ENCODE measurements around the gene TSGA10.
"Not testable (repeated sequence)": the region's sequence is repeated elsewhere in the genome, so short reads cannot be mapped to it uniquely, and the experiment has no call there.

The TSGA10 gene, protein sequence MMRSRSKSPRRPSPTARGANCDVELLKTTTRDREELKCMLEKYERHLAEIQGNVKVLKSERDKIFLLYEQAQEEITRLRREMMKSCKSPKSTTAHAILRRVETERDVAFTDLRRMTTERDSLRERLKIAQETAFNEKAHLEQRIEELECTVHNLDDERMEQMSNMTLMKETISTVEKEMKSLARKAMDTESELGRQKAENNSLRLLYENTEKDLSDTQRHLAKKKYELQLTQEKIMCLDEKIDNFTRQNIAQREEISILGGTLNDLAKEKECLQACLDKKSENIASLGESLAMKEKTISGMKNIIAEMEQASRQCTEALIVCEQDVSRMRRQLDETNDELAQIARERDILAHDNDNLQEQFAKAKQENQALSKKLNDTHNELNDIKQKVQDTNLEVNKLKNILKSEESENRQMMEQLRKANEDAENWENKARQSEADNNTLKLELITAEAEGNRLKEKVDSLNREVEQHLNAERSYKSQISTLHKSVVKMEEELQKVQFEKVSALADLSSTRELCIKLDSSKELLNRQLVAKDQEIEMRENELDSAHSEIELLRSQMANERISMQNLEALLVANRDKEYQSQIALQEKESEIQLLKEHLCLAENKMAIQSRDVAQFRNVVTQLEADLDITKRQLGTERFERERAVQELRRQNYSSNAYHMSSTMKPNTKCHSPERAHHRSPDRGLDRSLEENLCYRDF

DNA sequence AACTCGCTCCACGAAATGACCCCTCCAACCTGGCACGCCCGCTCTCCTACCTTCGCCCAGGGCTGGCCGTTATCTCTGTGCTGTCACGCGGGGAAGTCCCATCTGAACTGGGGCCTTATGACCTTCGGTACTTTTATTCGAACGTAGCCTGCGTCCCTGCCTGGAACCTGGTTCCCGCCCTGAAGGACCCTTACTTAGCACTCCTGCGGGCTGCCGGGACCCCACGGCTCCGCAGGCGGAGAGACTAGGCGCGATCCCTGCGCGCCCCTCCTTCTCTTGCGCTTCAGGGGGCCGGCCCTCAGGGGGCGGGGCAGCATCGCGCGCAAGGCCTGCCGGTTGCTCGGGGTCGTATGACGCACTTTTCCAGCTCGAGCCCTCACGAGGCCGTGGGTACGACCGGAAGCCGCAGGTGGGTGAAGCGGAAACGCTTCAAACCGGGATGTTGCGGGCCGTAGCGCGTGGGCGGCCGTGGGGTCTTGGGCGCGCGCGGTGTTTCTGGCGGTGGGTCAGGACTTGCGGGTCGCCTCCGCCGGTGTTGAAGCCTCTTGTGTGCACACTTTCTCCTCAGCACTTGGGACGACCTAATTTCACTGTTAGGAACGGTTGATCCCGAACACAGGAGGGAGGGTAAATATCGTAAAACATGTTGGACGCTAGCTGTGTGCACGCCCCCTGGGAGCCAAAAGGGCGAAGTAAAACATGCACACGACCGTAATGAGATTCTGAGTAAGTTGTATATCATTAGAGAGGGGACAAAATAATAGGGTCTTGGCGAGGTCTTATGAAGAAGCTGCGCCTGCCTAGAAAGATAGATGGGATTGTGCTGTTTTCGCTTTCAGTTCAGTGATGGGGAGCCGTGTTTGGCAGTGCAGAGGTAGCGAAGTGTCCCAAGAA is at the start of gene TSGA10, which contains the start of gene LIPT1:
TSS of gene TSGA10 (minus strand) at position 300 of the 894 bp plus-strand sequence. CDS start 45,503 bp downstream, outside the sequence.
TSS of gene LIPT1 (plus strand) at position 325 of the 894 bp plus-strand sequence. CDS start 6,991 bp downstream, outside the sequence.
- DNase-seq (ENCODE audit: low read depth): peak; percentile 90

- DNase-seq (ENCODE audit: low read depth): no peak
Observed at GRCh38 chr2:99201959-99202678, 47.4 kb upstream of the TSGA10 start.

GRCh38 chr2:99200076-99200800 is 45.5 kb upstream of the TSGA10 start:
- no peak for DNase-seq (ENCODE audit: low read depth)

DNA sequence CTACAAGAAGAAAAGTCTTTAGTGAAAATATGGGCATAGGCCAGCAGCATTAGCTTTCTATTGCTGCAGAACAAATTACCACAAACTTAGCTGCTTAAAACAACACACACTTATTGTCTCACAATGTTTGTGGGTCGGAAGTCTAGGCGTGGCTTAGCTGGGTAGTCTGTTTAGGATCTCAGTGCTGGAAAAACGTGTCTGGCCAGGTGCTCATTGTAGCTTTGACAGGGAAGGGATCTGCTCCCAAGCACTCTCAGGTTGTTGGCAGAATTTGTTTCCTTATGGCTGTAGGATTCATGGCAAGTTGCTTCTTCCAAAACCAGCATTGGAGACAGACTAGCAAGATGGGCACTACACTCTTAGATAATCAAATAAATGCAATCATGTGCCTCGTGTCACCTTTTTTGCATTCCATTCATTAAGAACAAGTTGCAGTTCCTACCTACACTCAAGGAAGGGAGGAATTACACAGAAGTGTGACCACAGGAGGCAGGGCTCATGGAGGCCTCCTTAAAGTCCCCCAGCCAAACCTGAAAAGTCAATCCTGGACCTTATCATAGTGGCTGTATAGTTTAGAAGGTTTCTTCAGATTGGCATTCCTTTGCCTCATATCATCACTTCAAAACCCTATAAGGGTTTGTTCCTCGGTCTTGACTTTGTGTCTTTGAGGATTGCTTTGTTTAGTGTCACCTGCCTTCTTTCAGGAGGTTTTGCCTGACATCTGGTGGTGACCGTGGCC is 43.5 kb upstream of the TSGA10 start:
- no peak for DNase-seq (ENCODE audit: low read depth)

- not testable (repeated sequence) for DNase-seq (ENCODE audit: low read depth)
Observed at GRCh38 chr2:99192364-99192763, 37.6 kb upstream of the TSGA10 start.

DNA sequence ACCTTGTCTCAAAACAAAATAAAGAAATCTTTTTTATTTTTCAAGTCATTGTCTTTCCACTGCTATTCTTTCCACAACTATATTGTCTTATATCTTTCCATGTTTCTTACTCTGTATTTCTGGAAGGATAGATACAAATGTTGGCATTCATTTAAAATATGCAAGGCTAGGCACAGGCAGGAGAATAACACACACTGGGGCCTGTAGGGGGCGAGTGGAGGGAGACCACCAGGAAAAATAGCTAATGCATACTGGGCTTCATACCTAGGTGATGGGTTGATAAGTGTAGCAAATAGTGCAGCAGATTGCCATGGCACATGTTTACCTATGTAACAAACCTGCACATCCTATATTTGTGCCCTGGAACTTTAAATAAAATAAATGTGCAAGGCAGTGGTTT is 35.8 kb upstream of the TSGA10 start:
- no peak for DNase-seq (ENCODE audit: low read depth)

DNA sequence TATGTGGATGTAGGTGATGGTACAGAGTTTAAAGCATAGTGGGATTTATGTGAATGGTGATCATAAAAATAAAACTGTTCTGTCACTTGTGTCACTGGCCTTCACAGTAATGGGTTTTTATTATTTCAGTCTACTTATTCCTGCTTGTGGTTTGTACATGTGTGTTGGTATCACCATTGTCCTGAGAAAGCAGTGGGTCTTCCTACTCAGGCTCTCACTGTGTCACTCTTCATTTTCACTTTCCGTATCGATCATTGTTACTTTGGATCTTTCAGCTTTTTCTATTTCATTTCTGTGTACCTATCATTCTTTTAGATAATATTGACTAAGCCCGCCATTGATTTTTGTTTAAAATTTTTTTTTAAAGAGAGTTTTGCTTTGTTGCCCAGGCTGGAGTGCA is 33.6 kb upstream of the TSGA10 start:
- no peak for DNase-seq (ENCODE audit: low read depth)

DNA sequence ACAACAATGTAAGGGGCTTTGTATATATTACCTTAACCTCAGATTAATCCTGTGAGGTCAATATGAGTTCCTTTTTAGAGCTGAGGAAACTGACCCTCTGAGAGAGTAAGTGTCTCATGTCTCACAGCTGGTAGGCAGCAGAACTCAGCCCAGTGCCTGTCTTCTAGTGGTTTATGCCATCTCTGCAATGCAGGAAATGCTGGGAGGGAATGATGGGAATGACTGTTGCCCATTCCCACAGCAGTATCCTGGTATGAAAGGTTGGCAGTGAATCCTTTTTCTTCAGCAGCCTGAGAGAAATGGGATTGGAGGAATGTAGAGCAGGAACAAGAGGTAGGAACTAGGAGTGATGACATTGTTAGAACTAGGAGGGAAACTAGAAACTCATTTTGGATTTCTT is 32.3 kb upstream of the TSGA10 start:
- DNase-seq (ENCODE audit: low read depth): no peak

- no peak for DNase-seq (ENCODE audit: low read depth)
Observed at GRCh38 chr2:99184811-99185210, 30.1 kb upstream of the TSGA10 start.

DNA sequence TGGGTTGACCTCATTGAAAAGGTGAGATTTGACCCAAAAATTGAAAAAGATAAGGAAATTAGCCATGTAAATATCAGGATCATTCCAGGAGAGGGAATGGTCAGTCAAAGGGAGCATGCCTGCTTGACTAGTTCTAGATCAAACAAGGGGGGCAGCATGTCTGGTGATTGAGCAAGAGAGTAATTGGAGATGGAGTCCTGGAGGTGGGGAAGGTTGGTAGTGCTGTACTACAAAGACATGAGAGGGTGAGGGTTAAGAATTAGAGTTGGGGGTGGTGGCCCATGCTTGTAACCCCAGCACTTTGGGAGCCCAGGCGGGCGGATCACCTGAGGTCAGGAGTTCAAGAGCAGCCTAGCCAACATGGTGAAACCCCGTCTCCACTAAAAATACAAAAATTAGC is 28.3 kb upstream of the TSGA10 start:
- DNase-seq (ENCODE audit: low read depth): no peak

- DNase-seq (ENCODE audit: low read depth): no peak
Observed at GRCh38 chr2:99181624-99182000, 26.9 kb upstream of the TSGA10 start.

DNA sequence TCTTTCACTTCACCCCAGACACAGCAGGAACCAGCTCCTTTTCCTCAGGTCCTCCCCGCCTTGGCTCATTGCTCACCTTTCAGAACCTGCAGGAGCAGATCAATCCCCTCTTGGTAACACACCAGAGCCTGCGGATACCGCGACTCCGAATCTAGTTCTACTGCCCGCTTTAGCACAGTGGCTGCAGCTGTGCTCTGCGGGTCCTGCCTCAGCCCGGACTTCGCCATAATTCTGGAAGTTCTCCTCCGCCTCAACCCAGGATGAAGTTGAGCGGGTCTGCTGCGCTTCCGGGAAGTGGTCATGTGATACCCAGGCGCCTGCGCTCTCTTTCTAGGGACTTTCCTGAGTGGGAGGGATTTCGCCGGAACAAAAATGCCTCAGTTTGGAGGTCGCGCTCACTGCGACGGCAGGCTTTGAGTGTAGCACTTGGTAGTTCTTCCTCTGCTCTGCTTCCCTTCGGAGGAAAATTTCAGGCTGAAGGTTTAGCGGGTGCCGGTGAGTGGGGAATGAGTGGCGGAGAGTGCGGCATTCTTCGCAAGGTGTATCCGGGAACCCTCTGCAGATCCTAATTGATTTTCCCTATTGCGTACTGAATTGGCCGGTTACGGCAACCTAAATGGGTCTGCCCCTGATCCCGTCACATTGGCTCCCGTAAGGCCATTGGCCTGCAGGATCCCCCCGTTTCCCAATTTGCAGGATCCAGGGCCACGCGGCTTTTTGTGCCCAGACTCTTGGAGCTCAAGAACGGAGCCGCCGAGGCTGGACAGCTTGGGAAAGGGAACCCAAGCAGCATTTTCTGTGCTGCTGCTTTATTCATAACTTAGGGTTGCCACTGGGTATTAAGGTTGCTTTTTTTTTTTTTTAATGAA is 26.2 kb upstream of the TSGA10 start, which contains the start of the genes MITD1 and MRPL30:
TSS of gene MITD1 (minus strand) at position 304 of the 869 bp plus-strand sequence. CDS start at position 227, 77 bp downstream.
TSS of gene MRPL30 (plus strand) at position 430 of the 869 bp plus-strand sequence. CDS start 5,020 bp downstream, outside the sequence.
- peak; percentile 84 for DNase-seq (ENCODE audit: low read depth)

- DNase-seq (ENCODE audit: low read depth): no peak
Observed at GRCh38 chr2:99171377-99172140, 16.8 kb upstream of the TSGA10 start.

DNA sequence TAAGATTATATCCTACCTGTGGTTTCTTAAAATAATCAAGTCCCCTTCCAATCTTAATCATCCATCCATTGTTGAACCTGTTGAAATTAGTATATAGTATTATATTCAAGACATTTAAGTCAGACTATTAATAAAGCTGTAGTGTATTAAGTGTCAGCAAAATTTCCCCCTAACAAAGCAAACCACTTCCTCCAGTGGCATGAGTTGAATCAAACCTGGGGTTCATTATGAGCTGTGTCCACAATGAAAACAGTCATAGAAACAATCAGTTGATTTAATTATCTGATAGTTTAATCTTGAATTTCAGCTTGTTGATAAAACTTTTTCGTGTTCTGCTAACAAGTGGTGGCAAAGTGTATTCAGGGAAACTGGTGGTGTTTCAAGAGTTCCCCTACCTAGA is 14.8 kb upstream of the TSGA10 start:
- no peak for DNase-seq (ENCODE audit: low read depth)

DNA sequence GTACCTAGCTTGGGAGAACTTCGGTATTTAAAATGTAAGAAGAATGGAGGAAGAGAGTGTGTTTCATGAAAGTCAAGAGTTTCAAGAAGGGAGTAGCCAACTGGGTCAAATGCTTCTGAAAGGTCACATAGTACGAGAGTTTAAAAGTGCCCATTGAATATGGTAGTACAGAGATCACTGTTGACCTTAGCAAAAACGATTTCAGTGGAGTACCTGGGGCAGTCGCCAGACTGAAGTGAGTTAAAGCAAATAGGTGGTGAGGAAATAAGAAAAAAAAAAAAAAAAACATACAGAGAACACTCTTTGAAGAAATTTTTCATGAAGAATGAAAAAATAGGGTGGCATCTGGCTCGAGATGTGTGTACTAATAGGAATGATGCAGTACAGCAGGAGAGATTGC is 11.5 kb upstream of the TSGA10 start:
- DNase-seq (ENCODE audit: low read depth): no peak

- no peak for DNase-seq (ENCODE audit: low read depth)
Observed at GRCh38 chr2:99159594-99159993, 4.9 kb upstream of the TSGA10 start.

DNA sequence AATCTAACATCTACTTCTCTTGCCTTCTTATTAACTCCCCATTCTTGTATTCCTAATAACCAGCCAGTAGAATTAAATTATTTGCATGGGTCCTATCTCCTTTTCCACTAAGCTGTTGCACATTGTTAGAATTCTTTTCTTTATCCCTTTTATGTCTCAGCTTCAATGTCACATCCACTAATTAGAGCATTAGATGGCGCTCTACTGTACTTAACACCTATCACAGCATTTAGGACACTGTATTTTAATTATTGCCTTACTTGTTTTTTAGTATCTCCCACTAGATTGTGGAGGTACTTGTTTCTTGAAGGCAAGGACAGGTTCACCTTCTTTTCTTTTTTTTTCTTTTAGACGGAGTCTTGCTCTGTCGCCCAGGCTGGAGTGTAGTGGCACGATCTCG is 3.9 kb upstream of the TSGA10 start:
- no peak for DNase-seq (ENCODE audit: low read depth)

DNA sequence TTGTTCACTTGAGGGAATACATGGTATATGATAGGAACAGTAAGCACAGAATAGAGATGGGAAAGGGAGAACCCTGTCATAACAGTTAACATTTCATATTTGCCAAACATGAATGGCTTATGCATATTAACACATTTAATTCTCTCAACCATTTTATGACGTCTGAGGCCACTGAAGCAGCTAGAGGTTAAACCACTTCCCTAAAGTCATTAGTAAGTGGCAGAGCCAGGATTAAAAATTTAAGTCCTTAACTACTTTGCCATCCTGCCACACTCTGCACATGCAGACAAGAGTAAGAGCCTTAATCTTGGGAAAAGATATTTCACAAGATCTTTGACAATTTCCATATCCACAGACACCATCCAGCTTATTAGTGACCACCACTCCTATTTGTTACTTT is 2.1 kb upstream of the TSGA10 start:
- no peak for DNase-seq (ENCODE audit: low read depth)
